Eye (tissue), 1 donor: Measurements from ENCODE around the gene BEND5.

Experiments
- DNase-seq: peaks from one replicate; pipeline ENCODE4 v3.0.0-alpha.2; 2015

BEND5 gene

GRCh38 chr1:48717082-48717481 is 59.6 kb downstream of the BEND5 start:
- no peak for DNase-seq

DNA sequence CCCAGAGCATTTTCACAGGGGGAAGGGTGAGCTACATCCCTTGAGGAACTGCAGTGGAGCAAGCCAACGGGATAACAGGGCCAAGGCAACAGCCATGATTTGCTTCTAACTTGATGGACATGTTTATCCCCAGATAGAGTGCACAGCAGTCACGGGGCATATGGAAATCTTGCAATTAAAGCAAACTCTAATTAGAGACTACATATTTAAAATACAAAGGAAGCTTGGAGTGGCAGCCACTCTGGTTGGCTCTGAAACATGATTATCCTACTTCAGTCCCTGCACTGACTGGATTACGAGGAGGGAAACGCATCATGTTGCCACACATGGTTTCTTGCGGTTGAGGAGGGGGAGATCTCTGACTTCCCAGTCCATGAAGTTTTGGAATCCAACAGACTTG is 60.8 kb downstream of the BEND5 start:
- no peak for DNase-seq

DNA sequence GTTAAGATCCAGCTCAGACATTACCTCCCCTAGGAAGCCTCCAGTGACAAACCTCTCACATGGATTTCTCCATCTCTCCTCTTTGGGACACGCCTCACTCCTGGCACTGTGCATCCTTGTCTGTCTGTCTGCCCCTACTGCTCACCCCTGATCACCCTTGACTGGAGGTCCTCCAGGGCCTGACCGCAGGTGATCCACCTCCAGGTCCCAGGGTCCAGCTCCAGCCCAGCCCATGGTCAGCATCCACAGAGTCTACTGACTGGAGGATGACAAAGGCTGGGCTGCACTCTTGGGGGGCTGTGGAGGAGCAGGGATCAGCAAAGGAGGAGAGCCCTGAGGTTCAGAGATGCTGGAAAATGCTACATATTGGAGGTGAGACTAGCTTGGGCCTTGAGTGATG is 65.8 kb downstream of the BEND5 start:
- no peak for DNase-seq

DNA sequence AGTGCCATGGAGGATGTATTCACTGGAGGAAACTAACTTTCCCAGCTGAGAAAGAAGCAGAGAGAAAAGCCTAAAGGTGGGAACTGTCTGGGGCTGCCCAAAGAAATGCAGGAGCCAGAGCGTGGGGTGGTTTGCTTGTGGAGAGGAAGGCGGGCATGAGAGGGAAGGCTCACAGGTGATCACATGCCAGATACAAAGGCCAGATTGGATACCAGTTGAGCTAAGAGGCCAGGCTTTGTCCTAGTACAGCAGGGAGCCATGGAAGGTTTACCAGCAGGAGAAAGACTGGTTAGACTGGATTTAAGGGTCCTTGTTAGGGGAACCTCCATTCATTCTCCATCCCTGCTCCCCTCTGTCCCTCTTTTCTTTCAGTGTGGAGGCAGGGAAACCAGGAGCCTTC is 66.4 kb downstream of the BEND5 start:
- DNase-seq = no peak

GRCh38 chr1:48704736-48705135 is 72.0 kb downstream of the BEND5 start:
- DNase-seq = no peak

DNA sequence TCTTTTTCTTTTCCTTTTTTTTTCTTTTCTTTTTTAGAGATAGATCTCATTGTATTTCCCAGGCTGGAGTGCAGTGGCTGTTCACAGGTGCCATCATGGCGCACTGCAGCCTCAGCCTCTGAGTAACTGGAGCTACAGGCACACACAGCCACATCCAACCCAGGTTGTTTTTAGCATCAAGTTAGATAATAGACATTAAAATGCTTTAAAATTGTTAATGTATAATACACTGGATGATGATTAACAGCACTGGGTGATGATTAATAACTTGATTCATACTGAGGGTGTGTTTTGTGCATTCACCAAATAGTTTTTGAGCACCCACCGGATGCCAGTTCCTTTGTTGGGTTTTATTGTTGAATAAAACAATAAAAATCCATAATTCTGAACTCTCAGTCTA is 75.2 kb downstream of the BEND5 start:
- DNase-seq = no peak

GRCh38 chr1:48697066-48697707 is 79.5 kb downstream of the BEND5 start:
- DNase-seq = peak; percentile 85

DNA sequence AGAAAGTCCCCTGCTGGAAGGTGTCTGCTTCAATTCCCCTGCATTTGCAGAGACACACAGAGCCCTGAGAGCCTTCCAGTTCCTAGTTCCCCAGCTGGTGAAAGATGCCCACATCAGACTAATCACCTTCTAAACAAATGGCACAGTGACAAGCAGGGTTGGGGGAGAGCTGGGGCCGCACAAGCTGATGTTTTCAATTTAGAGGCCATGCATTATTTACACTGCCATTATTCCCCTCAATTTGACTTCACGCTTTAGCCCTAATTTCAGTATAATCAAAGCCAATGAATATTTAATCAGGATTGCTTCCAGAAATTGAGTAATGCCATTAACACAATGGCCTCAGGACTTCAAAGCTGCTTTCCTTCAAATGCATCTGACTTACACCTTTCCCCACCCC is 81.5 kb downstream of the BEND5 start:
- peak; percentile 80 for DNase-seq

GRCh38 chr1:48693674-48694320 is 82.9 kb downstream of the BEND5 start:
- DNase-seq = no peak

DNA sequence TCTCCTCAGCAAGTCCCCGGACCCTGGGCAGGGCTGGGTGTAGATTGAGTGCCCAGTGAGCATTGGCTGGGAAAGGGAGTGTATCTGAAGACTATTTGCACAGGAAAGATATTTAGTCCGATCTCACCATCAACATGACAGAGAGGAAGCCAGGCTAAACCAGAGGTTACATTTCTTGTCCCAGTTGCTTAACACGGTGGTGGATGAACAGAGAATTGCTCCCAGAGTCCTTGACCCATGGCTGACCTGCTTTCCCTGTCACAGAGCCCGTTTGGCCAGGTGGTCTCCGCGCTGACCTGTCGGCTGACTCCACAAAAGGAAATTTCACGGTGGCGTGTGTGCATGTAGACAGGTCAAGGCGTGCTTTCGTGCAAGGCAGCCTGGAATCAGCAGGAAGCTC is 83.5 kb downstream of the BEND5 start:
- DNase-seq = no peak

DNA sequence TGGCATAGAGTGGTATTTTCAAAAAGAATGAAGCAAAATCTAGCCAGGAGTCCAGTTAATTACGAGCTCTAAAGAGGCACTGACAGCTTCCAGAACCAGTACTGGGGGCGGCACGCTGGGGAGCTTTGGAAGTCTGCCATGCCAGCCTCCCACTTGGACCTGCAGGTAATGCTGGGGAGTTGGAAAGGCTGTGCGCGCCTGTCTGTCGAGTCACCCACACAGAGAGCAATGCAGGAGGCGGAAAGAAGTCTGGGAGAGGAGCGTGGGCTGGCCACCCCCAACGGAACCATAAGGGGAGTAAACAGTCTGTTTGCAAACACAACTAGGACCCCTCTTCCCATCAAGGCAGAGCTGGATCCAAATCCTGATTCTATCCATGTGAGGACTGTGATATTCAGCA is 84.5 kb downstream of the BEND5 start:
- DNase-seq = no peak

GRCh38 chr1:48691429-48692001 is 85.2 kb downstream of the BEND5 start:
- no peak for DNase-seq

DNA sequence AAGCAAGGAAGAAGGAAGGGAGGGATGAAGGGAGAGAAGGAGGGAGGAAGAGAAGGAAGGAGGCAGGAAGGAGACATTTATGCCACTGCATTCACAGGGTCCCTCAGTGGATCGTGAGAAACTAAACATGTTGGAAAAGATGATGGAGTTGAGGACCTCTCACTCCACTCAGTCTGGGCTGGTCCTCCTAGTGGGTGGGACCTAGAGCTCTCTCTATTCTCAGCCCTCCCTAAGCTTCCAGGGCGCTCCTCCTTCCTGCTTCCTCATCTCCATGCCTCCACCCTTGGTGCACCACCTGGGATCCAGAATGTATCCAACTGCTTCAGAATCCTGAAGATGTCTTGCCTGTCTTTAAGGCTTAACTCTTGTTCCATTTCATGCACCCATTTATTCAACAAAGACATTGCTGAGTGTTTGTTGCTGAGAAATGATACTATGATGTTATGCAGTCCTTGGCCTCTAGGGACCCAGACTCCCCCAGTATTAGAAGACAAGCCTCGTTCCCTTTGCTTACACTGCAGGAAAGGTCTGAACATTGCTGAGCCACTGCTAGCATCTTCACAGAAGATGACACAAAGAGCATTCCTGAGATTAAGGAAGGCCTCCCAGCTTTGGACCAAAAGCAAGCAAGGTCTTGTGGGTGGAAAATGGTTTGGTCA is 88.5 kb downstream of the BEND5 start:
- DNase-seq = peak; percentile 50

- peak; percentile 67 for DNase-seq
Measured at GRCh38 chr1:48687282-48688045, 89.2 kb downstream of the BEND5 start.

DNA sequence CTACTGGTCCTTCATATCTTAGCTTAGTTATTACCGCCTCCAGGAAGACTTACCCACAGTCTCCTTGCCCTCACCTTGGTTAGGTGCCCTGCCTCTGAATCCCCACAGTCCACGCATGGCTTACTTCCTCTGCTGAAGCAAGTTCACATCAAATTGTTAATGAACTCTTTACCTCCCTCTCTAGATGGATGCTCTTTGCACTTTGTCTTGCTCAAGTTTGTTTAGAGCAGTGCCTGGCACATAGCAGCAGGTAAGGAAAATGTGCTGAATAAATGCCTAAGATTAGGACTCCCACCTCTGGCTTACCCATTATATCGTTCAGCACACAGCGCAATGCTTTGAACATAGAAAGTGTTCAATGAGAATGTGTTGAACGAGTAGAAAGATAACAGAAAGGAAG is 90.5 kb downstream of the BEND5 start:
- no peak for DNase-seq

DNA sequence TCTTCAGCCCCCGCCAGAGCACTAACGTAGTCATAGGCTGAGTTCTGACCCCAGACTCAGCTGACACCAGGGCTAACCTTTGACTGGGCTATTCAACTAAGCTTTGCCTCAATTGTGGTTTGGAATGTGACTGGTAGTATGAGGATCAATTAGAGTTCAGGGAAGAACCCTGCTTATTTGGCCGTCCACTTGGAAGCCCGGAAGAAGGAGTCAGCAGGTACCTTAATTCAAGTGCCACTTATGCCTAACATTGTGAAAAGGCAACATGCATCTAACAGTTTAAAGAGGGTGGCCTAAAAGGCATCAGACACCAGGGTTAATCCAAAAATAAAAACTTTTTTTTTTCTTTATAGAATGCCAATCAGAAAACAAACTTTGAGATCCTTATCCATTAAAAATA is 92.3 kb downstream of the BEND5 start:
- no peak for DNase-seq

DNA sequence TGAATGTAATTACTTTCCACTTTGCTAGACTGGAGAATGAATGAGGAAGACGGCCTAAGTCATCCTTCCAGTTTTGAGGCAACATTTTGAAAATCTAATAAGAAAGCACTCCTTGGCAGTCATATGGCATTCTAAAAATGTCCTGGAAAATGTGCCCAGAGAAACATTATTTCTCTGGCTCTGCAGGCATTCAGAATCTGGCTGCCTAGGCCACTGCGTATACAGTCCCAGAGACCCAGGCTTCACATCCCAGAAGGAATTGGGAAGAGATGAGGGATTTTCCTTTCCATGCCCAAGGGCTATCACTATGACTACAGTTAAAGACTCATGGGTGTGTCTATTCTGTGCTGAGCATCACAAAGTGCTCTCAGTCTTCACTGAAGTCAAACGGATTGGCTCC is 92.9 kb downstream of the BEND5 start:
- no peak for DNase-seq

- DNase-seq = no peak
Measured at GRCh38 chr1:48681476-48682305, 95.0 kb downstream of the BEND5 start.

DNA sequence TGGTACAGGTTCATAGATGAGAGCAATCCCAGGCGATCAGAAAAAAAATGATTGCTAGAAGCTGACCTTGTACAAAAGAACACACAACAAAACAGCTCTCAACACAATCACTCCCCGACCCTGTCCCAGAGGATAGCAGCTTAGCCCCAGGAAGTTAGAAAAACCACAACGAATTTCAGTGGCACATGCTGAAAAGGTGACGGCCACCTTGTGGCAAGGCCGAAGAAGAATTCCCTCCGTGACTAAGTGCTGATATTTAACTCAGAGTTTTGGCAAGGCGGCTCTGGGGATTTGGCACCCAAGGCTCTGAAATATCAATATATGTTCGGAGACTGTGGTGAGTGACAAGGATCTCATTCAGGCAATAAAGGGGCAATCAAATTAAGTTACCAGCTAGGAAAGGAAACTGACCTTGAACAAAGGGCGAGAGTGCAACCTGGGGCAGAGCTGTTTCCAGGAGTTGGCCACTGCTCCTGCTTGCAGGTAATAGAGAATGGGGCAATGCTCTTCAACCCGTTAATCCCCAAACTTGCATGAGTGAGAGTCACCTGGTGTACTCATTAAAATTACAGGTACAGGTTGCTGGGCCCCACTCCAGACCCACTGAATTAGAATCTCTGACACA is 96.2 kb downstream of the BEND5 start:
- DNase-seq = peak; percentile 34

- peak; percentile 39 for DNase-seq
Measured at GRCh38 chr1:48679859-48680258, 96.8 kb downstream of the BEND5 start.

DNA sequence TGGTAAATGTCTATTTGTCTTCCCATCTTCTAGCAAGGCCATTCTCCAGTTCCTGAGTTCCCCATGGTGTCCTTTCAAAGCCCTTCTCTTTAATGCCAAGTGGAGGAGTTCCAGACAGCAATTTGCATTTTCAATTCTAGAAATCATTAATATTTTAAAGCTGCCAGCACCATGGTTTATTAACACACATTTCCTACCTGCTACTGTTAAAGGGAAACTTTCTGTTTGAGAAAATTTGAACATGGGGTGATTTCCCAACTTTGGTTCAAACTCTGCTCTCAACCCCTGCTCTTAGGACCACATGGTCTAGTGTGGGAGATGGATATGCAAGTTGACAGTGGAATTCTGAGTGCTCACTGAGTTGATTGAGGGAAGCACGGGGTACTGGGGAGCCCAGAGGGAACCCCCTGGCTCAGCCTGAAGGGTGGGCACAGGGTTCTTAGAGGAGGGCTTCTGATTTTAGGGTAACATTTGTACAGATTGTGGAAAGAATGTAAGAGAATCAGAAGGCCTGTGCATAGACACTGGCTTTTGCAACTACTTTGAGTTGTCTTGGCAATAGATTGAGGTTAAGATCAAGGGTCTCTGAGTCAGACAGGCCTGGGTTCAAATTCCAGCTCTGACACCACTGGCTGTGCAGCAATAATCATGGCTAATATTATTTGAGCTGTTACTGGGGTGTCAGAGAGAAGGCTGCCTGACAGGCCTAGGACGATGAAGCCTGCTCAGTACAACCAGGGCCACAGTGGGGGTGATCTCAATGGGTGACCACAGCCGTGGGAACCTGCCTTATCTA is 97.8 kb downstream of the BEND5 start:
- DNase-seq = peak; percentile 75
